Natural killer cell (primary cell): ENCODE results near the gene FAM107B. TPM values are rescaled to one million over a fixed set of nuclear protein-coding genes. Genes with fewer than 3 reads are reported as not detected.
A peak's percentile ranks its signal among the peaks of the same experiment; 100 is the strongest.

Experiments
- ATAC-seq, 3 donors: fragments of 150-1000 bp in 2 of 3; fragments of 200-7000 bp in 1 of 3; cut with Tn5 transposase; 1 replicate in 1 of 3; 2 replicates in 2 of 3; pipeline ENCODE4 v1.10.0; 2021; ENCODE audit warnings: mild to moderate bottlenecking in 2 of 3, moderate library complexity in 2 of 3
- DNase-seq, 2 donors: peaks; one replicate each; pipeline versions ENCODE4 v3.0.0 to v3.0.0-alpha.2; 2013 to 2021; ENCODE audit warnings: mixed read lengths in 1 of 2
- H3K27ac ChIP-seq: one replicate; pipeline ENCODE4 v1.5.1; 2013; ENCODE audit warnings: mild to moderate bottlenecking, low read length
- H3K27me3 ChIP-seq: one replicate; pipeline ENCODE4 v1.6.1; 2013; ENCODE audit warnings: low read length; ENCODE audit not compliant: control insufficient read depth, insufficient read depth
- H3K36me3 ChIP-seq: one replicate; pipeline ENCODE4 v1.6.1; 2013; ENCODE audit warnings: low read length; ENCODE audit not compliant: control insufficient read depth, insufficient read depth
- H3K4me1 ChIP-seq: one replicate; pipeline ENCODE4 v1.6.1; 2013; ENCODE audit warnings: low read length; ENCODE audit not compliant: control insufficient read depth, insufficient read depth
- H3K4me3 ChIP-seq: one replicate; pipeline ENCODE4 v1.5.1; 2013; ENCODE audit warnings: low read length
- H3K9me3 ChIP-seq: one replicate; pipeline ENCODE4 v1.6.1; 2013; ENCODE audit warnings: low read length; ENCODE audit not compliant: control insufficient read depth, insufficient read depth
- H3K27ac Mint-ChIP-seq, 2 donors: one replicate each; pipeline ENCODE4 v1.8.0; 2022; ENCODE audit warnings: mild to moderate bottlenecking in 2 of 2, mixed read lengths in 2 of 2, moderate library complexity in 1 of 2
- H3K27me3 Mint-ChIP-seq, 2 donors: one replicate each; pipeline ENCODE4 v1.8.0; 2022; ENCODE audit warnings: low read depth in 2 of 2, mixed read lengths in 2 of 2
- H3K36me3 Mint-ChIP-seq: one replicate; pipeline ENCODE4 v1.8.0; 2022; ENCODE audit warnings: mixed read lengths
- H3K4me1 Mint-ChIP-seq, 2 donors: one replicate each; pipeline ENCODE4 v1.8.0; 2022; ENCODE audit warnings: mixed read lengths in 2 of 2
- H3K4me3 Mint-ChIP-seq: one replicate; pipeline ENCODE4 v1.8.0; 2022; ENCODE audit warnings: mild to moderate bottlenecking, moderate library complexity, mixed read lengths
- H3K9me3 Mint-ChIP-seq, 2 donors: one replicate each; pipeline ENCODE4 v1.8.0; 2022; ENCODE audit warnings: mixed read lengths in 2 of 2
- WGBS: methylation state at CpG from one replicate; pipeline ENCODE4 v1.1.7; 2013; ENCODE audit warnings: missing lambda C conversion rate; ENCODE audit not compliant: insufficient coverage; 5-methylcytosine and 5-hydroxymethylcytosine counted together
- intact Hi-C: fragments of 100-400 bp; cut with micrococcal nuclease; formaldehyde crosslinking; loops from one replicate; pipeline ENCODE4 v1.14.2; 2022
- total RNA-seq, 4 donors: library from RNA; stranded (reverse); fragments of 120-200 nt in 1 of 4; gene quantifications; one replicate each; pipeline versions ENCODE4 v1.2.3 to v1.2.4, GENCODE V29; 2013 to 2022
- TF ChIP-seq, protein P1 (sequence below): fragments of 200-600 bp; IDR thresholded peaks from one replicate; pipeline ENCODE4 v1.8.0; 2022; ENCODE audit warnings: antibody characterized with exemption

FAM107B gene
- total RNA-seq, 3 donors from 2014 or later (not counting 1 experiment from before 2014, with no cell fraction given), result 165 to 226 (median 224) TPM

GRCh38 chr10:14527134-14527844 lies 247.4 kb downstream of the FAM107B start:
- Mint-ChIP-seq H3K9me3 (no peaks in the 10 kb centered on the region), H3K4me1 (peaks cover 83 to 86% of the 10 kb centered on the region in 2 donors), H3K36me3 (no peaks in the 10 kb centered on the region), H3K27ac (peak overlapping the region; percentile 56 to 72), H3K27me3 (no peaks in the 10 kb centered on the region), H3K4me3 (no peak overlapping the region)
- 98% methylated on average over 3 of the region's 3 CpGs for WGBS
- H3K4me3 ChIP-seq, result no peak overlapping the region
- TF ChIP-seq, protein P1, sequence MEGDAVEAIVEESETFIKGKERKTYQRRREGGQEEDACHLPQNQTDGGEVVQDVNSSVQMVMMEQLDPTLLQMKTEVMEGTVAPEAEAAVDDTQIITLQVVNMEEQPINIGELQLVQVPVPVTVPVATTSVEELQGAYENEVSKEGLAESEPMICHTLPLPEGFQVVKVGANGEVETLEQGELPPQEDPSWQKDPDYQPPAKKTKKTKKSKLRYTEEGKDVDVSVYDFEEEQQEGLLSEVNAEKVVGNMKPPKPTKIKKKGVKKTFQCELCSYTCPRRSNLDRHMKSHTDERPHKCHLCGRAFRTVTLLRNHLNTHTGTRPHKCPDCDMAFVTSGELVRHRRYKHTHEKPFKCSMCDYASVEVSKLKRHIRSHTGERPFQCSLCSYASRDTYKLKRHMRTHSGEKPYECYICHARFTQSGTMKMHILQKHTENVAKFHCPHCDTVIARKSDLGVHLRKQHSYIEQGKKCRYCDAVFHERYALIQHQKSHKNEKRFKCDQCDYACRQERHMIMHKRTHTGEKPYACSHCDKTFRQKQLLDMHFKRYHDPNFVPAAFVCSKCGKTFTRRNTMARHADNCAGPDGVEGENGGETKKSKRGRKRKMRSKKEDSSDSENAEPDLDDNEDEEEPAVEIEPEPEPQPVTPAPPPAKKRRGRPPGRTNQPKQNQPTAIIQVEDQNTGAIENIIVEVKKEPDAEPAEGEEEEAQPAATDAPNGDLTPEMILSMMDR, result no peak
- no peak overlapping the region for H3K27ac ChIP-seq
- H3K9me3 ChIP-seq, result no peaks in the 10 kb centered on the region
- H3K36me3 ChIP-seq, result peaks cover 51% of the 10 kb centered on the region
- no peaks in the 10 kb centered on the region for H3K27me3 ChIP-seq
- intact Hi-C loops, result no loop called here
- H3K4me1 ChIP-seq, result peaks cover 29% of the 10 kb centered on the region
- DNase-seq (no peak), ATAC-seq (no peak)

DNA sequence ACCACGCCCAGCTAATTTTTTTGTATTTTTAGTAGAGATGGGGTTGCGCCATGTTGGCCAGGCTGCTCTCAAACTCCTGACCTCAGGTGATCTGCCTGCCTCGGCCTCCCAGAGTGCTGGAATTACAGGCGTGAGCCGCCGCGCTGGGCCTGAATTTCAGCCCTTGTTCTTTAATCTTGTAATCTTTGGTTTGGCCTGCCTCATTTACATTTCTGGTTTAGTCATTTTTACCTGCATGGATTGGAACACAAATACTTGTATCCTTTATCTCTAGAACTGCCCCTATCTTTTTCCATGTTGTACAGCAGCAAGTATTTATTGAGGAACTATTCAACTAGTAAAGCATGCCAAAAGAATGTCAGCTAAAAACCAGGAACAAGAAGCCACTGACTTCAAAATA lies 248.4 kb downstream of the FAM107B start:
- intact Hi-C loops, result no loop called here
- Mint-ChIP-seq H3K36me3 (peaks cover 8% of the 10 kb centered on the region), H3K27ac (peak overlapping the region; percentile 52 to 56), H3K9me3 (no peaks in the 10 kb centered on the region), H3K4me3 (no peak overlapping the region), H3K4me1 (peaks cover 80 to 83% of the 10 kb centered on the region in 2 donors), H3K27me3 (no peaks in the 10 kb centered on the region)
- peaks cover 26% of the 10 kb centered on the region for H3K4me1 ChIP-seq
- TF ChIP-seq, protein P1, result no peak
- no peak overlapping the region for H3K4me3 ChIP-seq
- no peaks in the 10 kb centered on the region for H3K9me3 ChIP-seq
- no peak overlapping the region for H3K27ac ChIP-seq
- ATAC-seq (no peak), DNase-seq (no peak)
- WGBS, result 83% methylated on average over 7 of the region's 7 CpGs
- H3K36me3 ChIP-seq, result peaks cover 60% of the 10 kb centered on the region
- H3K27me3 ChIP-seq, result no peaks in the 10 kb centered on the region

GRCh38 chr10:14524691-14525324 lies 249.9 kb downstream of the FAM107B start:
- peak overlapping the region; percentile 35 for H3K4me3 Mint-ChIP-seq
- peaks cover 14% of the 10 kb centered on the region for H3K36me3 Mint-ChIP-seq
- Histone ChIP-seq H3K4me3 (no peak overlapping the region), H3K9me3 (no peaks in the 10 kb centered on the region), H3K27ac (no peak overlapping the region), H3K4me1 (peaks cover 17% of the 10 kb centered on the region), H3K36me3 (peaks cover 69% of the 10 kb centered on the region), H3K27me3 (no peaks in the 10 kb centered on the region)
- H3K4me1 Mint-ChIP-seq, result peaks cover 68 to 71% of the 10 kb centered on the region in 2 donors
- ATAC-seq (peak in 1 of 3 donors; percentile 40), DNase-seq (no peak)
- peak overlapping the region; percentile 52 to 63 for H3K27ac Mint-ChIP-seq
- no peaks in the 10 kb centered on the region for H3K9me3 Mint-ChIP-seq
- intact Hi-C loops, result no loop called here
- no peaks in the 10 kb centered on the region for H3K27me3 Mint-ChIP-seq
- WGBS, result 93% methylated on average over 3 of the region's 3 CpGs
- TF ChIP-seq, protein P1, result no peak
